ENCODE results near the gene ATF7. TPM values are rescaled to one million over a fixed set of nuclear protein-coding genes. Genes with fewer than 3 reads are reported as not detected.

Gene ATF7
- total RNA-seq, 1 experiment from 2014 or later = 26.9 TPM

- no peaks in the 10 kb centered on the region for H3K27me3 ChIP-seq (replicated peaks; ENCODE audit: control insufficient read depth, insufficient read depth, low read length)
- H3K9me3 Mint-ChIP-seq (ENCODE audit: unreplicated experiment) = no peaks in the 10 kb centered on the region
- H3K27ac Mint-ChIP-seq (ENCODE audit: unreplicated experiment) = no peak overlapping the region
- H3K27me3 Mint-ChIP-seq (ENCODE audit: insufficient read depth, unreplicated experiment) = no peaks in the 10 kb centered on the region
- H3K4me1 Mint-ChIP-seq (ENCODE audit: low read depth, unreplicated experiment) = peaks cover under 1% of the 10 kb centered on the region
- H3K36me3 Mint-ChIP-seq (ENCODE audit: insufficient read depth, unreplicated experiment) = peaks cover 36% of the 10 kb centered on the region
- DNase-seq = no peak
- no peaks in the 10 kb centered on the region for H3K9me3 ChIP-seq
- POLR2A ChIA-PET = interaction anchor here (0.6 kb wide), 1 partner anchor 15 kb away, joined by 10 read pairs; no protein-coding TSS in a partner anchor
- H3K4me3 ChIP-seq (ENCODE audit: low read depth, low read length) = no peak overlapping the region
- no peak for TF ChIP-seq CTCF (IDR thresholded peaks at IDR 0.05; ENCODE audit: insufficient read depth in 1 of 2, low read depth in 1 of 2, low read length in 1 of 2, severe bottlenecking in 1 of 2, unreplicated experiment in 1 of 2)
- H3K4me3 Mint-ChIP-seq (ENCODE audit: unreplicated experiment) = no peak overlapping the region
- no peaks in the 10 kb centered on the region; the same call in 1 of the 2 replicates for H3K36me3 ChIP-seq (ENCODE audit: control insufficient read depth, insufficient read depth, low read length)
- peaks cover 2% of the 10 kb centered on the region; the same call in 1 of the 2 replicates for H3K4me1 ChIP-seq
- CTCF ChIA-PET = no interaction called here
- BruUV-seq (replicated peaks) = no TSS peak
- intact Hi-C loops (cut with micrococcal nuclease; ENCODE audit: unreplicated experiment) = no loop called here
Measured at GRCh38 chr12:53664936-53665335, 38.8 kb upstream of the ATF7 start.

GRCh38 chr12:53664191-53664590, 38.0 kb upstream of the ATF7 start:
- H3K27ac Mint-ChIP-seq (ENCODE audit: unreplicated experiment) = no peak overlapping the region
- peaks cover 8% of the 10 kb centered on the region for H3K4me1 Mint-ChIP-seq (ENCODE audit: low read depth, unreplicated experiment)
- BruUV-seq (replicated peaks) = no TSS peak
- Histone ChIP-seq H3K27me3 (replicated peaks; ENCODE audit: control insufficient read depth, insufficient read depth, low read length) (no peaks in the 10 kb centered on the region), H3K4me3 (ENCODE audit: low read depth, low read length) (no peak overlapping the region), H3K36me3 (ENCODE audit: control insufficient read depth, insufficient read depth, low read length) (no peaks in the 10 kb centered on the region; the same call in 1 of the 2 replicates), H3K9me3 (no peaks in the 10 kb centered on the region), H3K4me1 (peaks cover 9% of the 10 kb centered on the region)
- no peak overlapping the region for H3K4me3 Mint-ChIP-seq (ENCODE audit: unreplicated experiment)
- ChIA-PET POLR2A (interaction anchor here (0.6 kb wide), 1 partner anchor 15 kb away, joined by 10 read pairs; no protein-coding TSS in a partner anchor), CTCF (no interaction called here)
- intact Hi-C loops (cut with micrococcal nuclease; ENCODE audit: unreplicated experiment) = no loop called here
- peaks cover 29% of the 10 kb centered on the region for H3K36me3 Mint-ChIP-seq (ENCODE audit: insufficient read depth, unreplicated experiment)
- DNase-seq = no peak
- no peak for TF ChIP-seq CTCF (IDR thresholded peaks at IDR 0.05; ENCODE audit: insufficient read depth in 1 of 2, low read depth in 1 of 2, low read length in 1 of 2, severe bottlenecking in 1 of 2, unreplicated experiment in 1 of 2)
- no peaks in the 10 kb centered on the region for H3K9me3 Mint-ChIP-seq (ENCODE audit: unreplicated experiment)
- no peaks in the 10 kb centered on the region for H3K27me3 Mint-ChIP-seq (ENCODE audit: insufficient read depth, unreplicated experiment)

GRCh38 chr12:53660041-53660440, 33.9 kb upstream of the ATF7 start:
- BruUV-seq (replicated peaks) = no TSS peak
- no peaks in the 10 kb centered on the region for H3K9me3 Mint-ChIP-seq (ENCODE audit: unreplicated experiment)
- no peaks in the 10 kb centered on the region for H3K27me3 ChIP-seq (replicated peaks; ENCODE audit: control insufficient read depth, insufficient read depth, low read length)
- H3K36me3 ChIP-seq (ENCODE audit: control insufficient read depth, insufficient read depth, low read length) = no peaks in the 10 kb centered on the region; the same call in 1 of the 2 replicates
- H3K9me3 ChIP-seq = no peaks in the 10 kb centered on the region
- H3K27me3 Mint-ChIP-seq (ENCODE audit: insufficient read depth, unreplicated experiment) = no peaks in the 10 kb centered on the region
- no peak overlapping the region for H3K27ac Mint-ChIP-seq (ENCODE audit: unreplicated experiment)
- DNase-seq = no peak
- peaks cover 10% of the 10 kb centered on the region for H3K36me3 Mint-ChIP-seq (ENCODE audit: insufficient read depth, unreplicated experiment)
- intact Hi-C loops (cut with micrococcal nuclease; ENCODE audit: unreplicated experiment) = no loop called here
- TF ChIP-seq CTCF (IDR thresholded peaks at IDR 0.05; ENCODE audit: insufficient read depth in 1 of 2, low read depth in 1 of 2, low read length in 1 of 2, severe bottlenecking in 1 of 2, unreplicated experiment in 1 of 2) = no peak
- CTCF ChIA-PET = interaction anchor here (0.5 to 2.1 kb wide), 2 partner anchors 16 to 239 kb away, joined by 4 to 17 read pairs; partner anchors contain the start of gene ATP5MC2
- H3K4me1 Mint-ChIP-seq (ENCODE audit: low read depth, unreplicated experiment) = peaks cover 17% of the 10 kb centered on the region
- POLR2A ChIA-PET = no interaction called here
- H3K4me3 Mint-ChIP-seq (ENCODE audit: unreplicated experiment) = no peak overlapping the region
- no peak overlapping the region for H3K4me3 ChIP-seq (ENCODE audit: low read depth, low read length)
- peaks cover 15% of the 10 kb centered on the region for H3K4me1 ChIP-seq
